OCI-LY3 (cell line): ENCODE measurements around the gene HKDC1.
"Not testable (repeated sequence)": the region's sequence is repeated elsewhere in the genome, so short reads cannot be mapped to it uniquely, and the experiment has no call there.

Experiments
- H2AFZ ChIP-seq: fragments of 200-600, 300-600 bp; shearing (Covaris generic); 2 replicates; pipeline ENCODE4 v1.6.0; 2014; ENCODE audit warnings: antibody characterized with exemption, low read depth, low read length
- H3K27ac ChIP-seq: fragments of 200-600, 300-600 bp; sonication (generic); 2 replicates; pipeline ENCODE4 v1.5.1; 2014; ENCODE audit warnings: mild to moderate bottlenecking, low read length, moderate library complexity, mixed read lengths
- H3K27me3 ChIP-seq: fragments of 200-600, 300-600 bp; sonication (generic); 2 replicates; pipeline ENCODE4 v1.6.1; 2014; ENCODE audit warnings: low read depth, low read length, mixed read lengths
- H3K36me3 ChIP-seq: fragments of 200-600, 300-600 bp; sonication (generic); replicated peaks from 2 replicates; pipeline ENCODE3; 2014; ENCODE audit warnings: low read depth, low read length, mixed read lengths
- H3K4me1 ChIP-seq: fragments of 300-600, 200-600 bp; sonication (generic); 2 replicates; pipeline ENCODE4 v1.6.1; 2014; ENCODE audit warnings: low read length, mixed read lengths
- H3K4me2 ChIP-seq: fragments of 200-600, 300-600 bp; sonication (generic); 2 replicates; pipeline ENCODE4 v1.6.1; 2014; ENCODE audit warnings: low read length, mixed read lengths
- H3K4me3 ChIP-seq: fragments of 300-600, 200-600 bp; sonication (generic); 2 replicates; pipeline ENCODE4 v1.5.1; 2014; ENCODE audit warnings: antibody characterized with exemption, mild to moderate bottlenecking, low read length, moderate library complexity
- H3K79me2 ChIP-seq: fragments of 300-600, 200-600 bp; shearing (Covaris generic); 2 replicates; pipeline ENCODE4 v1.6.1; 2014; ENCODE audit warnings: mild to moderate bottlenecking, low read length, mixed read lengths
- H3K9ac ChIP-seq: fragments of 300-600, 200-600 bp; shearing (Covaris generic); 2 replicates; pipeline ENCODE4 v1.6.0; 2014; ENCODE audit warnings: mild to moderate bottlenecking, low read length, moderate library complexity
- H3K9me3 ChIP-seq: fragments of 200-600, 300-600 bp; shearing (Covaris generic); 2 replicates; pipeline ENCODE4 v1.6.1; 2014; ENCODE audit warnings: low read length, mixed read lengths; ENCODE audit not compliant: insufficient read depth
- H4K20me1 ChIP-seq: fragments of 200-600, 300-600 bp; sonication (generic); 2 replicates; pipeline ENCODE4 v1.6.1; 2016; ENCODE audit warnings: low read length, mixed read lengths; ENCODE audit not compliant: insufficient read depth
- CTCF ChIP-seq: fragments of 200-600, 300-600 bp; sonication (generic); IDR thresholded peaks from 2 replicates; pipeline ENCODE4 v1.5.1; 2014; ENCODE audit warnings: antibody characterized with exemption, low read length, low read depth
- EZH2phosphoT487 ChIP-seq: fragments of 200-600 bp; shearing (Covaris generic); IDR thresholded peaks from 2 replicates; pipeline ENCODE4 v1.6.1; 2018; ENCODE audit warnings: antibody characterized with exemption, mixed run types, low read depth

Gene HKDC1

GRCh38 chr10:69303632-69304051 is 83.5 kb downstream of the HKDC1 start:
- no peak for TF ChIP-seq EZH2phosphoT487
- TF ChIP-seq CTCF: no peak
- Histone ChIP-seq H3K9me3 (no peaks in the 10 kb centered on the region), H3K9ac (no peak overlapping the region), H3K4me2 (no peak overlapping the region), H3K4me1 (no peaks in the 10 kb centered on the region), H4K20me1 (no peaks in the 10 kb centered on the region), H3K36me3 (no peaks in the 10 kb centered on the region), H3K79me2 (no peaks in the 10 kb centered on the region), H3K27me3 (no peaks in the 10 kb centered on the region), H2AFZ (no peak overlapping the region), H3K4me3 (no peak overlapping the region), H3K27ac (no peak overlapping the region)

- Histone ChIP-seq H2AFZ (no peak overlapping the region), H3K9me3 (no peaks in the 10 kb centered on the region), H3K4me1 (no peaks in the 10 kb centered on the region), H3K9ac (no peak overlapping the region), H3K4me2 (no peak overlapping the region), H3K4me3 (no peak overlapping the region), H3K27me3 (no peaks in the 10 kb centered on the region), H3K36me3 (no peaks in the 10 kb centered on the region), H4K20me1 (no peaks in the 10 kb centered on the region), H3K27ac (no peak overlapping the region), H3K79me2 (no peaks in the 10 kb centered on the region)
- no peak for TF ChIP-seq EZH2phosphoT487
- no peak for TF ChIP-seq CTCF
These were observed 86.3 kb downstream of the HKDC1 start for GRCh38 chr10:69306421-69306820.

- H3K9me3 ChIP-seq: no peaks in the 10 kb centered on the region
- no peaks in the 10 kb centered on the region for H3K36me3 ChIP-seq
- no peaks in the 10 kb centered on the region for H3K79me2 ChIP-seq
- no peak overlapping the region for H3K4me3 ChIP-seq
- H3K27me3 ChIP-seq: no peaks in the 10 kb centered on the region
- H3K4me1 ChIP-seq: no peaks in the 10 kb centered on the region
- no peaks in the 10 kb centered on the region for H4K20me1 ChIP-seq
- no peak overlapping the region for H2AFZ ChIP-seq
- TF ChIP-seq CTCF (no peak), EZH2phosphoT487 (no peak)
- H3K27ac ChIP-seq: no peak overlapping the region
- no peak overlapping the region for H3K9ac ChIP-seq
- no peak overlapping the region for H3K4me2 ChIP-seq
These were observed 87.3 kb downstream of the HKDC1 start for GRCh38 chr10:69307434-69307833.

- not testable (repeated sequence) for H3K27ac ChIP-seq, H2AFZ ChIP-seq, H3K36me3 ChIP-seq, H4K20me1 ChIP-seq, H3K4me1 ChIP-seq, H3K9me3 ChIP-seq, H3K4me3 ChIP-seq, H3K27me3 ChIP-seq, H3K79me2 ChIP-seq, H3K4me2 ChIP-seq, H3K9ac ChIP-seq
These were observed 88.2 kb downstream of the HKDC1 start for GRCh38 chr10:69308304-69308703.

GRCh38 chr10:69311309-69311708 is 91.2 kb downstream of the HKDC1 start:
- no peak overlapping the region for H2AFZ ChIP-seq
- H3K4me2 ChIP-seq: no peak overlapping the region
- H3K9ac ChIP-seq: no peak overlapping the region
- H3K4me3 ChIP-seq: no peak overlapping the region
- H3K9me3 ChIP-seq: no peaks in the 10 kb centered on the region
- no peaks in the 10 kb centered on the region for H3K36me3 ChIP-seq
- TF ChIP-seq EZH2phosphoT487 (no peak), CTCF (no peak)
- no peaks in the 10 kb centered on the region for H3K27me3 ChIP-seq
- H3K4me1 ChIP-seq: no peaks in the 10 kb centered on the region
- H3K27ac ChIP-seq: no peak overlapping the region
- no peaks in the 10 kb centered on the region for H3K79me2 ChIP-seq
- no peaks in the 10 kb centered on the region for H4K20me1 ChIP-seq
